Mucosa of descending colon (tissue), 3 donors: ENCODE data around the gene ELP5. TPM values are rescaled to one million over a fixed set of nuclear protein-coding genes. Genes with fewer than 3 reads are reported as not detected.

Experiments used
- ATAC-seq: fragments of 200-7000 bp; cut with Tn5 transposase; one replicate; pipeline ENCODE4 v1.9.1; 2020; ENCODE audit warnings: mild to moderate bottlenecking, moderate library complexity
- DNase-seq, 3 donors: peaks; one replicate each; pipeline ENCODE4 v3.0.0-alpha.2; 2020
- H3K36me3 ChIP-seq: fragments of 200-600 bp; one replicate; pipeline ENCODE4 v1.8.0; 2021; ENCODE audit warnings: low read depth, mild to moderate bottlenecking
- H3K4me1 ChIP-seq: fragments of 200-600 bp; one replicate; pipeline ENCODE4 v1.8.0; 2021; ENCODE audit warnings: low read depth, mild to moderate bottlenecking
- H3K4me3 ChIP-seq: fragments of 200-600 bp; one replicate; pipeline ENCODE4 v1.8.0; 2021; ENCODE audit warnings: mild to moderate bottlenecking
- H3K9me3 ChIP-seq: fragments of 200-600 bp; one replicate; pipeline ENCODE4 v1.8.0; 2021; ENCODE audit warnings: mild to moderate bottlenecking
- CTCF ChIP-seq: fragments of 200-600 bp; IDR thresholded peaks from one replicate; pipeline ENCODE4 v1.8.0; 2022; ENCODE audit warnings: antibody characterized with exemption, mild to moderate bottlenecking
- intact Hi-C, 2 donors: fragments of 100-400 bp; cut with DNase I in 1 of 2; cut with micrococcal nuclease in 1 of 2; formaldehyde crosslinking; loops; one replicate each; pipeline versions ENCODE4 v1.11.0 to v1.11.1; 2022; cut with DNase I, micrococcal nuclease
- total RNA-seq, 3 donors: library from RNA; stranded (reverse); fragmentation: NEBNext Ultra II Directional in 2 of 3; extraction: Animal tissue kit (Norgen Biotek cat#: 25700) in 2 of 3; gene quantifications; one replicate each; pipeline versions ENCODE4 v1.2.1 to v1.2.4, GENCODE V29; 2021 to 2023
- donor health status: DM: no; HTN: no; CAD: no; lungs with moderate emphysema.
- donor health status: DM: no; HTN: no; CAD: no.
- donor health status: DM: no; HTN: yes; CAD: no.

ELP5 gene
- total RNA-seq, 3 donors from 2014 or later = 34.9 to 45.6 (median 42.2) TPM

- peak; percentile 91 to 98 (median 93) for DNase-seq
- H3K9me3 ChIP-seq = no peaks in the 10 kb centered on the region
- ATAC-seq = peak; percentile 67
- H3K36me3 ChIP-seq = no peaks in the 10 kb centered on the region
- peaks cover 24% of the 10 kb centered on the region for H3K4me1 ChIP-seq
- intact Hi-C loops = no loop called here
- TF ChIP-seq CTCF = no peak
- peak overlapping the region; percentile 67 for H3K4me3 ChIP-seq
Observed at GRCh38 chr17:7262935-7263800, 11.2 kb downstream of the ELP5 start.

- ATAC-seq (peak; percentile 14), DNase-seq (peak in 2 of 3 donors; percentile 71 to 81)
- H3K9me3 ChIP-seq = no peaks in the 10 kb centered on the region
- intact Hi-C loops = no loop called here
- no peak overlapping the region for H3K4me3 ChIP-seq
- peaks cover 19% of the 10 kb centered on the region for H3K4me1 ChIP-seq
- no peaks in the 10 kb centered on the region for H3K36me3 ChIP-seq
- TF ChIP-seq CTCF = no peak
Observed at GRCh38 chr17:7263801-7264078, 11.7 kb downstream of the ELP5 start.

GRCh38 chr17:7266784-7267183 is 14.8 kb downstream of the ELP5 start:
- Histone ChIP-seq H3K4me3 (no peak overlapping the region), H3K4me1 (peaks cover 18% of the 10 kb centered on the region), H3K36me3 (no peaks in the 10 kb centered on the region), H3K9me3 (no peaks in the 10 kb centered on the region)
- TF ChIP-seq CTCF = no peak
- DNase-seq (no peak), ATAC-seq (no peak)
- intact Hi-C loops = no loop called here

GRCh38 chr17:7279448-7279847 is 27.4 kb downstream of the ELP5 start:
- Histone ChIP-seq H3K4me1 (peaks cover 27% of the 10 kb centered on the region), H3K9me3 (no peaks in the 10 kb centered on the region), H3K4me3 (no peak overlapping the region), H3K36me3 (no peaks in the 10 kb centered on the region)
- no peak for TF ChIP-seq CTCF
- intact Hi-C loops = loop anchor here in 1 of 2 donors (10.0 kb wide), 1 partner anchor 65 kb away; no protein-coding TSS in a partner anchor
- peak in 1 of 3 donors; percentile 65 for DNase-seq
- ATAC-seq = peak; percentile 41

- peak; percentile 90 for TF ChIP-seq CTCF
- H3K9me3 ChIP-seq = no peaks in the 10 kb centered on the region
- ATAC-seq = peak; percentile 83
- H3K4me3 ChIP-seq = peak overlapping the region; percentile 9
- no peaks in the 10 kb centered on the region for H3K36me3 ChIP-seq
- peaks cover 27% of the 10 kb centered on the region for H3K4me1 ChIP-seq
- DNase-seq = peak; percentile 86 to 93 (median 88)
- intact Hi-C loops = no loop called here
Observed at GRCh38 chr17:7280519-7281073, 28.6 kb downstream of the ELP5 start.
